Activated T-cell treated with anti-CD3 and anti-CD28 coated beads, Interleukin-2, amount 50 U/mL, for 4 hours (primary cell): ENCODE measurements around the gene ZFP91. TPM values are rescaled to one million over a fixed set of nuclear protein-coding genes. Genes with fewer than 3 reads are reported as not detected.

Experiments
- ATAC-seq, 2 donors: fragments of 200-7000 bp; cut with Tn5 transposase; one replicate each; pipeline ENCODE4 v1.10.0; 2021
- DNase-seq: peaks from one replicate; pipeline ENCODE4 v3.0.0-alpha.2; 2020
- H3K27me3 Mint-ChIP-seq: one replicate; pipeline ENCODE4 v1.8.0; 2021; ENCODE audit warnings: low read depth, mixed read lengths
- H3K36me3 Mint-ChIP-seq: one replicate; pipeline ENCODE4 v1.8.0; 2022; ENCODE audit warnings: mixed read lengths; ENCODE audit not compliant: insufficient read depth
- H3K4me1 Mint-ChIP-seq: one replicate; pipeline ENCODE4 v1.8.0; 2021; ENCODE audit warnings: low read depth, mixed read lengths
- H3K4me3 Mint-ChIP-seq: one replicate; pipeline ENCODE4 v1.8.0; 2021; ENCODE audit warnings: mild to moderate bottlenecking, moderate library complexity, mixed read lengths
- H3K9me3 Mint-ChIP-seq: one replicate; pipeline ENCODE4 v1.8.0; 2021; ENCODE audit warnings: mixed read lengths
- total RNA-seq, 3 donors: library from RNA; stranded (reverse); gene quantifications; one replicate each; pipeline ENCODE4 v1.2.1, GENCODE V29; 2021

The ZFP91 gene
- total RNA-seq, 3 donors from 2014 or later, result 54.8 to 60.4 (median 54.9) TPM

DNA sequence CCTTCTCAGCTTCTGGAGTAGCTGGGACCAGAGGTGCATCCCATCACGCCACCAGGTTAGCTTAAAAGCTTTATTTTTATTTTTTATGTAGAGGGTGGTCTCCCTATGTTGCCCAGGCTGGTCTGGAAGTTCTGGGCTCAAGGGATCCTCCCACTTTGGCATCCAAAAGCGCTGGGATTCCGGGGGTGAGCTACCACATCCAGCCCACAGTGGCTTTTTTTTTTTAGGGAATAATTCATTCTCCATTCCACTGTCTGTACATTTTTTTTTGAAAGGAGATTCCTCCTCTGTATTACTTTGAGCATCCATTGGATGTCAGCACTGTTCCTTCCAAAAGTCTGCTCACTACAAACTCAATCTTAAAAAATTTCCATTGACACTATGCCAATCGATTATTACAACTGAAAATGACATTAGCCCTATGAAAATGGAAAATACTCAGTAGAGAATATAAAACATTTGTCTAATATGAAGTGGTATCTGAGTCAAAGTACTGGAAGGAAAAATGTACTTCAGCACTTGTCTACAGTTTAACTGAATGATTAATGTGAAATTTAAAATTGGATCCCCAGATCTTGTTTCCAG is 1.9 kb upstream of the ZFP91 start:
- Mint-ChIP-seq H3K9me3 (no peaks in the 10 kb centered on the region), H3K4me3 (peak overlapping the region; percentile 95), H3K36me3 (peaks cover 15% of the 10 kb centered on the region), H3K27me3 (no peaks in the 10 kb centered on the region), H3K4me1 (peaks cover 59% of the 10 kb centered on the region)
- DNase-seq (no peak), ATAC-seq (no peak)

DNA sequence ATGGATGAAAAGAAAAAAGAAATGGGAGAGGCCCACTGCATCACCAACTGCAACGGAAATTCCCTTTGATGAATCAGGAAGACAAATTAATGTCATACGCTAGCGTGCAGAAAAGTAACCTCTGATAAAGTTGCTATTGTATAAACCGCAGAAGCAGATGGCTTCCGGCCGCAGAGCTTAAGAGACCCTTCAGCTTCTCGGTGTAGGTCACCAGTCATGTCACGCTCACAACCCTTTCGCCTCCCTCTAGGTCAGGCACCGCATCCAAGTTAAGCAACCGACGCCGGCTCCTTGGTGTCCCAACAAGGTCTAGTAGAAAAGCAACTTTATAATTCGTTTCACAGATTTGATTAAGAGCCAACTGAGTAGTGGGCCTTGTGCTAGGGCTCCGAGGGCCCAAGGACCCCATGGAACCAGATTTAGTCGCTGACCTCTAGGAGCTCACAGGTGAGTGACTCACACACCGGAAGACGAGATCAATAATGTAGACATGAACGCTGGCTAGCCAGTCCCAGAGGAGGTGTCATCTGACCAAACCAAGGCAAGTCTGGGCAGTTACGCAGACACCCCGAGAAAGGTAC is 1.2 kb upstream of the ZFP91 start:
- Mint-ChIP-seq H3K4me3 (peak overlapping the region; percentile 95), H3K27me3 (no peaks in the 10 kb centered on the region), H3K36me3 (peaks cover 16% of the 10 kb centered on the region), H3K4me1 (peaks cover 62% of the 10 kb centered on the region), H3K9me3 (no peaks in the 10 kb centered on the region)
- DNase-seq, result peak; percentile 67
- peak; percentile 31 to 36 for ATAC-seq

GRCh38 chr11:58578136-58578634 is 678 bp upstream of the ZFP91 start:
- DNase-seq (peak; percentile 92), ATAC-seq (peak; percentile 47 to 49)
- H3K4me1 Mint-ChIP-seq, result peaks cover 66% of the 10 kb centered on the region
- peak overlapping the region; percentile 95 for H3K4me3 Mint-ChIP-seq
- peaks cover 18% of the 10 kb centered on the region for H3K36me3 Mint-ChIP-seq
- no peaks in the 10 kb centered on the region for H3K9me3 Mint-ChIP-seq
- no peaks in the 10 kb centered on the region for H3K27me3 Mint-ChIP-seq

DNA sequence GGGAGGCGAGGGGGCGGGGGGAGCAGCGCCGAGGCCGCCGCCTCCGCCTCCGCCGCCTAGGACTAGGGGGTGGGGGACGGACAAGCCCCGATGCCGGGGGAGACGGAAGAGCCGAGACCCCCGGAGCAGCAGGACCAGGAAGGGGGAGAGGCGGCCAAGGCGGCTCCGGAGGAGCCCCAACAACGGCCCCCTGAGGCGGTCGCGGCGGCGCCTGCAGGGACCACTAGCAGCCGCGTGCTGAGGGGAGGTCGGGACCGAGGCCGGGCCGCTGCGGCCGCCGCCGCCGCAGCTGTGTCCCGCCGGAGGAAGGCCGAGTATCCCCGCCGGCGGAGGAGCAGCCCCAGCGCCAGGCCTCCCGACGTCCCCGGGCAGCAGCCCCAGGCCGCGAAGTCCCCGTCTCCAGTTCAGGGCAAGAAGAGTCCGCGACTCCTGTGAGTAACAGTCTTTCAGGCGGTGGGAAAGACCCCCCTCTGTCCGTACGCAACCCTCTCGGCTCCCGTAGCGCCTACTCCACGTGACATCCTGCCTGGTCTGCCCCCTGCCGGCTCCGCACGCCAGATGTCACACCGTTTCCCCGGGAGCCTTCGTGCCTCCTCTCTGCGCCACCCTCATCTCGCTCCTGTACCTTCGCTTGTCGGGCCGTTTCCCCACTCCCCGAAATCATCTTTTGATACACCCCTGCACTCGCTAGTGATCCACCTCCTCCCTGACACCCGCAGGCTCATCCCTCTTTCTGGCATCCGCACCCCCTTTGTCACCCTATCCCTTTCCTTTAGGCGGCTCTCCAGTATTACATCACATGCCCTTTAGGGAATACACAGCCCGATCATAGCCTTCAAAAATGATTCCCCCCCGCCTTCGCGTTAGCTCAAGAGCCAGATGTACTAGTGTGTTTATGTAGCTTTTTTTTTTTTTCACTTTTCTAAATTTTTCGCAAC is 598 bp downstream of the ZFP91 start:
- peaks cover 66% of the 10 kb centered on the region for H3K4me1 Mint-ChIP-seq
- no peaks in the 10 kb centered on the region for H3K9me3 Mint-ChIP-seq
- H3K27me3 Mint-ChIP-seq, result no peaks in the 10 kb centered on the region
- H3K36me3 Mint-ChIP-seq, result peaks cover 17% of the 10 kb centered on the region
- peak overlapping the region; percentile 95 for H3K4me3 Mint-ChIP-seq
- ATAC-seq (peak; percentile 42 to 44), DNase-seq (peak; percentile 91)

GRCh38 chr11:58580311-58580710 is 1.4 kb downstream of the ZFP91 start:
- peaks cover 62% of the 10 kb centered on the region for H3K4me1 Mint-ChIP-seq
- DNase-seq (no peak), ATAC-seq (no peak)
- no peaks in the 10 kb centered on the region for H3K27me3 Mint-ChIP-seq
- H3K9me3 Mint-ChIP-seq, result no peaks in the 10 kb centered on the region
- H3K36me3 Mint-ChIP-seq, result peaks cover 14% of the 10 kb centered on the region
- peak overlapping the region; percentile 95 for H3K4me3 Mint-ChIP-seq

GRCh38 chr11:58582437-58582836 is 3.6 kb downstream of the ZFP91 start:
- peaks cover 22% of the 10 kb centered on the region for H3K36me3 Mint-ChIP-seq
- H3K27me3 Mint-ChIP-seq, result no peaks in the 10 kb centered on the region
- ATAC-seq (no peak), DNase-seq (no peak)
- H3K4me3 Mint-ChIP-seq, result peak overlapping the region; percentile 29
- H3K4me1 Mint-ChIP-seq, result peaks cover 59% of the 10 kb centered on the region
- no peaks in the 10 kb centered on the region for H3K9me3 Mint-ChIP-seq

- ATAC-seq, result no peak
- Mint-ChIP-seq H3K36me3 (peaks cover 21% of the 10 kb centered on the region), H3K4me1 (peaks cover 58% of the 10 kb centered on the region), H3K27me3 (no peaks in the 10 kb centered on the region), H3K9me3 (no peaks in the 10 kb centered on the region), H3K4me3 (no peak overlapping the region)
- DNase-seq, result no peak
Observed at GRCh38 chr11:58586998-58587397, 8.1 kb downstream of the ZFP91 start.

GRCh38 chr11:58591659-58592058 is 12.8 kb downstream of the ZFP91 start:
- H3K27me3 Mint-ChIP-seq, result no peaks in the 10 kb centered on the region
- DNase-seq (no peak), ATAC-seq (no peak)
- H3K36me3 Mint-ChIP-seq, result peaks cover 27% of the 10 kb centered on the region
- no peaks in the 10 kb centered on the region for H3K9me3 Mint-ChIP-seq
- H3K4me3 Mint-ChIP-seq, result no peak overlapping the region
- H3K4me1 Mint-ChIP-seq, result peaks cover 63% of the 10 kb centered on the region

DNA sequence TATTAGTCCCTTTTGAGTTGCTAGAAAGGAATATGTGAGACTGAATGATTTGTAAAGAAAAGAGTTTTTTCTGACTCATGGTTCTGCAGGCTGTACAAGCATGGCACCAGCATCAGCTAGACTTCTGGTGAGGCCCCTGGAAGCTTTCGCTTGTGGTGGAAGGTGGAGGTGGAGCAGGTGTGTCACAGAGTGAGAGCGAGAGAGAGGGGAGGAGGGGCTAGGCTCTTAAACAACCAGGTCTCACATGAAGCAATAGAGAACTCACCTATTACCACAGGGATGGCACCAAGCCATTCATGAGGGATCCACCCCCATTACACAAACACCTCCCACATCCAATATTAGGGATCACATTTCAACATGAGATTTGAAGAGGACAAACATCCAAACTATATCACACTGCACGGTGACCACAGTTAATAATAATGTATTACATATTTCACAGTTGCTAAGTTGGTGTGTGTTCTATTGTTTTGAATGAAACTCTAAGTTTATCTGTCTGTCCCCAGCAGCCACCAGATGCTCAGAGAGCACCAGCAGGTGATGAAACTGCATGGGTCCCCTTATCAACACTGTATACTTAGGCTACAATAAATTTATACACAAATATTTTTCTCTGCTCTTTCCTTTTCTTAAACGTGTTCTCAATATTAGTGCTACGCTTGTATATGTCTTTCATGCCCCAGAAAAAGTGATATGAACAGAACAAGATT is 14.1 kb downstream of the ZFP91 start:
- Mint-ChIP-seq H3K36me3 (peaks cover 25% of the 10 kb centered on the region), H3K4me1 (peaks cover 66% of the 10 kb centered on the region), H3K4me3 (peak overlapping the region; percentile 3), H3K9me3 (no peaks in the 10 kb centered on the region), H3K27me3 (no peaks in the 10 kb centered on the region)
- DNase-seq (peak; percentile 51), ATAC-seq (peak; percentile 93)

- H3K4me3 Mint-ChIP-seq, result no peak overlapping the region
- no peaks in the 10 kb centered on the region for H3K27me3 Mint-ChIP-seq
- H3K9me3 Mint-ChIP-seq, result no peaks in the 10 kb centered on the region
- peaks cover 74% of the 10 kb centered on the region for H3K4me1 Mint-ChIP-seq
- H3K36me3 Mint-ChIP-seq, result peaks cover 33% of the 10 kb centered on the region
- ATAC-seq (no peak), DNase-seq (no peak)
Observed at GRCh38 chr11:58594826-58595225, 16.0 kb downstream of the ZFP91 start.

DNA sequence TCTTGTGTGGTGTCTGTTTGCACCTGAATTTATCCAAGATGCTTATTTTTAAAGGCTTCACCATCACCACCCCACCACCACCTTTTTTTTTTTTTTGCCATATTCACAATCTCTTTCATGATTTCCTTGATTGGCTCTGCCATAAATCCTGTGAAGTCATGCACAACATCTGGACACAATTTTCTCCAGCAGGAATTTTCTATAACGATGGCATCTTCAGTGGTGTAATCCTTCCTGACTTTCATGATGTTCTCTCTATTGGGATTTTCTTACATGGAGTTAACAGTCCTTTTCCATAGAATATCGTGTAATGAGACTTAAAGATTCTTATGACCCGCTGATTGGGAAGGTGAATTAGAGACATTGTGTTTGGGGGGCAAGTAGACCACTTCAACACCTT is 17.8 kb downstream of the ZFP91 start:
- H3K9me3 Mint-ChIP-seq, result no peaks in the 10 kb centered on the region
- H3K36me3 Mint-ChIP-seq, result peaks cover 34% of the 10 kb centered on the region
- H3K4me3 Mint-ChIP-seq, result no peak overlapping the region
- no peaks in the 10 kb centered on the region for H3K27me3 Mint-ChIP-seq
- ATAC-seq (no peak), DNase-seq (no peak)
- peaks cover 82% of the 10 kb centered on the region for H3K4me1 Mint-ChIP-seq

GRCh38 chr11:58597486-58598144 is 18.8 kb downstream of the ZFP91 start:
- H3K4me3 Mint-ChIP-seq, result no peak overlapping the region
- peak; percentile 89 to 92 for ATAC-seq
- peaks cover 30% of the 10 kb centered on the region for H3K36me3 Mint-ChIP-seq
- peaks cover 82% of the 10 kb centered on the region for H3K4me1 Mint-ChIP-seq
- H3K27me3 Mint-ChIP-seq, result no peaks in the 10 kb centered on the region
- no peak for DNase-seq
- H3K9me3 Mint-ChIP-seq, result no peaks in the 10 kb centered on the region

DNA sequence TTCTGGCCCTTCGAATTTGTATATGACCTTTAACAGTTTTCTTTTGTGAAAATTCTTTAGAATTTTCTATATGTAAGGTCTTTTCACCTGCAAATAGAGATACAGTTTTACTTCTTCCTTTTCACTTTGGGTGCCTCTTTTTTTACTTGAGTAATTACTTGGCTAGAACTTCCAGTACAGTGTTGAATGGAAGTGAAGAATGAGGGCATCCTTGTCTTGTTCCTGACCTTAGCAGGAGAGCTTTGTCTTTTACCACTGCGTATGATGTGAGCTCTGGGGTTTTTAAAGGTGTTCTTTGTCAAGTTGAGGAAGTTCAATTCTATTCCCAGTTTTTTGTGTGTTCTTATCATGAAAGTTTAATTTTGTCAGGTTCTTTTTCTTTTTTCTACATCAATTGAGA is 21.6 kb downstream of the ZFP91 start:
- Mint-ChIP-seq H3K4me3 (no peak overlapping the region), H3K4me1 (peaks cover 87% of the 10 kb centered on the region), H3K9me3 (no peaks in the 10 kb centered on the region), H3K36me3 (peaks cover 35% of the 10 kb centered on the region), H3K27me3 (no peaks in the 10 kb centered on the region)
- no peak for DNase-seq
- no peak for ATAC-seq
